ENCODE results near the gene TAP2.
A peak's percentile ranks its signal among the peaks of the same experiment; 100 is the strongest.
"Not testable (repeated sequence)": the region's sequence is repeated elsewhere in the genome, so short reads cannot be mapped to it uniquely, and the experiment has no call there.

TAP2 gene

GRCh38 chr6:32838114-32838958 is at the start of gene TAP2:
Gene TAP2, minus strand, starts transcription at chr6:32838739. Its CDS starts 506 bp downstream, at chr6:32838233.
- DNase-seq: peak; percentile 79

GRCh38 chr6:32887616-32888015 is 49.1 kb upstream of the TAP2 start:
- no peak for DNase-seq

GRCh38 chr6:32886681-32887383 is 48.3 kb upstream of the TAP2 start:
- DNase-seq: no peak

GRCh38 chr6:32885698-32886286 is 47.3 kb upstream of the TAP2 start:
- DNase-seq: peak; percentile 54

GRCh38 chr6:32883789-32884188 is 45.2 kb upstream of the TAP2 start:
- no peak for DNase-seq

GRCh38 chr6:32882879-32883250 is 44.3 kb upstream of the TAP2 start:
- DNase-seq: no peak

GRCh38 chr6:32880962-32881361 is 42.4 kb upstream of the TAP2 start:
- DNase-seq: not testable (repeated sequence)

GRCh38 chr6:32879691-32880090 is 41.2 kb upstream of the TAP2 start:
- DNase-seq: no peak

- no peak for DNase-seq
These were observed 38.1 kb upstream of the TAP2 start for GRCh38 chr6:32876603-32877002.

GRCh38 chr6:32873947-32874346 is 35.4 kb upstream of the TAP2 start:
- DNase-seq: not testable (repeated sequence)

GRCh38 chr6:32868257-32868788 is 29.8 kb upstream of the TAP2 start:
- DNase-seq: peak; percentile 30

- no peak for DNase-seq
These were observed 29.2 kb upstream of the TAP2 start for GRCh38 chr6:32867554-32868256.

- no peak for DNase-seq
These were observed 28.5 kb upstream of the TAP2 start for GRCh38 chr6:32867022-32867477.

- no peak for DNase-seq
These were observed 27.3 kb upstream of the TAP2 start for GRCh38 chr6:32865724-32866443.

GRCh38 chr6:32862725-32863124 is 24.2 kb upstream of the TAP2 start:
- DNase-seq: no peak

- DNase-seq: no peak
These were observed 22.1 kb upstream of the TAP2 start for GRCh38 chr6:32860674-32861073.

- DNase-seq: no peak
These were observed 19.7 kb upstream of the TAP2 start for GRCh38 chr6:32858194-32858593.

- DNase-seq: no peak
These were observed 18.8 kb upstream of the TAP2 start for GRCh38 chr6:32857156-32857891.

- DNase-seq: no peak
These were observed 17.1 kb upstream of the TAP2 start for GRCh38 chr6:32855467-32856174.

- DNase-seq: no peak
These were observed 16.0 kb upstream of the TAP2 start for GRCh38 chr6:32854376-32855178.
